ENCODE results near the gene SERPIND1. TPM values are rescaled to one million over a fixed set of nuclear protein-coding genes. Genes with fewer than 3 reads are reported as not detected.
"Not testable (repeated sequence)": the region's sequence is repeated elsewhere in the genome, so short reads cannot be mapped to it uniquely, and the experiment has no call there.

Gene SERPIND1
- total and polyA plus RNA-seq, 5 experiments from 2014 or later, result not detected

DNA sequence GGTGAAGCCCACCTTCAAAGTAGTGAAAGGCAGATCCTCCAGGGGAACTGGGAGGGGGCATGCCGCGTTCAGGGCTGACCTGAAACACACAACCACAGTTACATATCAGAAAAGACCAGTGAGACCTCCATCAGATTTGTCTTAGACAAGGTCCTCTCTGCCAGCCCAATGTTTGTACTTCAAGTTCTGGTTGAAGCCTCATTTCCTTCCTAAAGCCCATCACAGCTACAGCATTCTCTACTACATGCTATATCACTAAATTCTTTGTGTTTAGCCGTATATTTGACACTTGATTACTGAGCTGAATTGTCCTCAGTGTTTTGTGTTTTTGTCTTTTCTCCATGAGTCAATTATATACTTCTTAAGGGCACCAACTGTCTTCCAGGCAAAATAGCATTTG is 44.6 kb downstream of the SERPIND1 start:
- no peaks in the 10 kb centered on the region for H3K4me1 Mint-ChIP-seq
- ATAC-seq (no peak), DNase-seq (no peak)
- peak overlapping the region in 3 of 10 donors; percentile 1 to 49 (median 40) for H3K27ac Mint-ChIP-seq
- no peaks in the 10 kb centered on the region for H3K9me3 Mint-ChIP-seq
- H3K27me3 Mint-ChIP-seq, result no peaks in the 10 kb centered on the region
- no peak overlapping the region for H3K4me3 Mint-ChIP-seq
- POLR2A ChIA-PET, result no interaction called here
- peaks cover 7 to 75% (median 24%) of the 10 kb centered on the region in 3 donors for H3K36me3 Mint-ChIP-seq

DNA sequence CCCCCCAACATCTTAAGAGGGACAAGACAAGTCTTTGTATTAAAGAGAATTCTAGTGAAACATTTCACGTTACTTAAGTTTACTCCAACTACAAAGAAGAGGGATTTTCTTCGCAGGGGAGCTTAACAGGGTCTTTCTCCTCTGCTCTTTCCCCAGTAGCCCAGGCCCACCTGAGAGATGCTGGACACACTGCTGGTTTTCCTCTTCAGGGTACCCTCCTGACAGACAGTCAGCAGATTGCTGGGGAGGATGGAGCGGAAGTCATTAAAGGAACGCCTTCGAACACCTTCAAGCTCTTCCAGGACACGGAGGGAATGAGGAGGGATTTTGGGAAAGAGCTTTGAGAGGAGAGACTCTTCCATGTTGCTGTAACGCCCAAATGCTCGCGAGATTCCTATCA is 45.6 kb downstream of the SERPIND1 start:
- Mint-ChIP-seq H3K4me3 (no peak overlapping the region), H3K27me3 (no peaks in the 10 kb centered on the region), H3K4me1 (no peaks in the 10 kb centered on the region), H3K9me3 (no peaks in the 10 kb centered on the region), H3K27ac (no peak overlapping the region), H3K36me3 (peaks cover 7 to 77% (median 21%) of the 10 kb centered on the region in 3 donors)
- DNase-seq (no peak), ATAC-seq (no peak)
- POLR2A ChIA-PET, result no interaction called here

DNA sequence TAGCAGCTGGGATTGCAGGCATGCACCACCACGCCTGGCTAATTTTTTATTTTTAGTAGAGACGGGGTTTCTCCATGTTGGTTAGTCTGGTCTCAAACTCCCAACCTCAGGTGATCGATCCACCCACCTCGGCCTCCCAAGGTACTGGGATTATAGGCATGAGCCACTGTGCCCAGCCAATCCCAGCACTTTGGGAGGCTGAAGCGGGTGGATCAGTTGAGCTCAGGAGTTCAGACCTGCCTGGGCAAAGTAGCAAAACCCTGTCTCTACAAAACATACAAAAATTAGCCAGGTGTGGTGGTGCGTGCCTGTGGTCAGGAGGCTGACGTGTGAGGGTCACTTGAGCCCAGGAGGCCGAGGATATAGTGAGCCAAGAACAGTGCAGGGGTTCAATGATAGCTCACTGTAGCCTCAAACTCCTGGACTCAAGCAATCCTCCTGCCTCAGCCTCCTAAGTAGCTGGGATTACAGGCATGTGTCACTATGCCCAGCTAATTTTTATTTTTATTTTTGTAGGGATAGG is 47.9 kb downstream of the SERPIND1 start:
- POLR2A ChIA-PET, H3K27me3 Mint-ChIP-seq, H3K9me3 Mint-ChIP-seq, DNase-seq, H3K27ac Mint-ChIP-seq, H3K4me3 Mint-ChIP-seq, ATAC-seq, H3K4me1 Mint-ChIP-seq: not testable (repeated sequence)
- peaks cover 7 to 77% (median 22%) of the 10 kb centered on the region in 3 donors for H3K36me3 Mint-ChIP-seq

DNA sequence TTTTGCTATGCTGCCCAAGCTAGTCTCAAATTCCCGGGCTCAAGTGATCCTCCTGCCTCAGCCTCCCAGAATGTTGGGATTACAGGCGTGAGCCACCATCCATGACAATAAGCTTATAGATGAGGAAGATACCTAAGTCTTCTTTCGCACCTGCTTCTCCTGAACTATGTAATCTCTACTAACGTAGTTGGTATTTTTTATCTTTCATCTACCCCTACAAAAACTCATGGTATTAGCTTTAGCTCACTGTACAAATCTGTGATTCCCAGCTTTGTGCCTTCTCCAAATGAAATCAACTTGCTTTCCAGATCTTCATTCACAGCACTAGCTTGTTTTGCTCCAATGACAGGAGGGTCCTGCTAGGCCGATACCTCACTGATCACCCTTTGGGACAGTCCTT is 48.3 kb downstream of the SERPIND1 start:
- POLR2A ChIA-PET, result no interaction called here

DNA sequence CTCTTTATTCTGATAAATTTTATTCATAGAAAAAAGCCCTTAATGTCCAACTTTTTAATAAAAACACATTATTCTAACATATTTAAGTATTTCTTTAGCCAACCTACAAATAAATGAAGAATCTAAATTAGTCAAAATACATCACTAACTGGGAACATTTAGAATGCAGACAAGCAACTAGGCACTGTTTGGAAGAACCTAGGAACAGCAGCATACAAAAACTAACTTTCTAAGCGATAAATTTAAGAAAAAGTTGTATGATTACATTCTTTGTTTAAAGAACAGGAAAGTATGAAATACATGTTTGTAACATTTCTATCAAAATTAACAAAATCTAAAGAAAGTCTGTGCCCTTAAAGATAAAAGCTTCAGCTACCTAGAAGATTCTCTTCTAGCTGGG is 49.4 kb downstream of the SERPIND1 start:
- ATAC-seq (no peak), DNase-seq (no peak)
- Mint-ChIP-seq H3K4me3 (no peak overlapping the region), H3K36me3 (peaks cover 7 to 80% (median 18%) of the 10 kb centered on the region in 3 donors), H3K4me1 (no peaks in the 10 kb centered on the region), H3K9me3 (no peaks in the 10 kb centered on the region), H3K27me3 (no peaks in the 10 kb centered on the region), H3K27ac (no peak overlapping the region)
- POLR2A ChIA-PET, result no interaction called here

More for the DNA sequence above, 48.3 kb downstream of the SERPIND1 start:
- H3K9me3 Mint-ChIP-seq, result no peaks in the 10 kb centered on the region
- no peaks in the 10 kb centered on the region for H3K27me3 Mint-ChIP-seq
- no peak overlapping the region for H3K4me3 Mint-ChIP-seq
- H3K27ac Mint-ChIP-seq, result peak overlapping the region in 2 of 10 donors; percentile 3 to 78
- ATAC-seq, result no peak
- H3K4me1 Mint-ChIP-seq, result no peaks in the 10 kb centered on the region
- DNase-seq, result no peak
- peaks cover 7 to 77% (median 19%) of the 10 kb centered on the region in 3 donors for H3K36me3 Mint-ChIP-seq

DNA sequence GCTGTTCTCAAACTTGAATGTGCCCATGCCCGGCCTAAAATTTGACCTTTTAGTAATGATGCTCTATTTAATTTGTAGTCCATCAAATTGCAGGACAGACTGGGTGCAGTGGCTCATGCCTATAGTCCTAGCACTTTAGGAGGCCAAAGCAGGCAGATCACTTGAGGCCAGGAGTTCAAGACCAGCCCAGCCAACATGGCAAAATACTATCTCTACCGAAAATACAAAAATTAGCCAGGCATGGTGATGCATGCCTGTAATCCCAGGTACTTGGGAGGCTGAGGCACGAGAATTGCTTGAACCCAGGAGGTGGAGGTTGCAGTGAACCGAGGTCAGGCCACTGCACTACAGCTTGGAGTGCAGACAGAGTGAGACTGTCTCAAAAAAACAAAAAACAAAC is 51.3 kb downstream of the SERPIND1 start:
- peak overlapping the region in 1 of 10 donors; percentile 11 for H3K27ac Mint-ChIP-seq
- not testable (repeated sequence) for H3K27me3 Mint-ChIP-seq, H3K9me3 Mint-ChIP-seq, H3K4me3 Mint-ChIP-seq, ATAC-seq, H3K4me1 Mint-ChIP-seq, DNase-seq
- POLR2A ChIA-PET, result interaction anchor here (0.6 kb wide), 1 partner anchor 35 kb away, joined by 5 read pairs; no protein-coding TSS in a partner anchor
- H3K36me3 Mint-ChIP-seq, result peaks cover 0 to 80% (median 17%) of the 10 kb centered on the region in 3 donors

DNA sequence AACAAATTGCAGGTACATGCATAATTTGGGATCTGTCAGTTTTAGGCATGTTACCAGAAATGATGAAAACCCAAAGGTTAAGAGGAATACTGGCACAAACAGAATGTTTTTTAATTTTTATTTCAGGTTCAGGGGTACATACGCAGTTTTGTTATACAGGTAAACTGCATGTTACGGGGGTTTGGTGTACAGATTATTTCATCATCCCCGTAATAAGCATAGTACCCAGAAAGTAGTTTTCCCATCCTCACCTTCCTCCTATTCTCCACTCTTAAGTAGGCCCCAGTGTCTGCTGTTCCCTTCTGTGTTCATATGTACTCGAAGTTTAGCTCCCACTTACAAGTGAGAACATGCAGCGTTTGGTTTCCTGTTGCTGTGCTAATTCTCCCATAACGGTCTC is 51.7 kb downstream of the SERPIND1 start:
- no peaks in the 10 kb centered on the region for H3K27me3 Mint-ChIP-seq
- peaks cover 0 to 80% (median 17%) of the 10 kb centered on the region in 3 donors for H3K36me3 Mint-ChIP-seq
- POLR2A ChIA-PET, result interaction anchor here (0.6 kb wide), 1 partner anchor 34 kb away, joined by 5 read pairs; no protein-coding TSS in a partner anchor

DNA sequence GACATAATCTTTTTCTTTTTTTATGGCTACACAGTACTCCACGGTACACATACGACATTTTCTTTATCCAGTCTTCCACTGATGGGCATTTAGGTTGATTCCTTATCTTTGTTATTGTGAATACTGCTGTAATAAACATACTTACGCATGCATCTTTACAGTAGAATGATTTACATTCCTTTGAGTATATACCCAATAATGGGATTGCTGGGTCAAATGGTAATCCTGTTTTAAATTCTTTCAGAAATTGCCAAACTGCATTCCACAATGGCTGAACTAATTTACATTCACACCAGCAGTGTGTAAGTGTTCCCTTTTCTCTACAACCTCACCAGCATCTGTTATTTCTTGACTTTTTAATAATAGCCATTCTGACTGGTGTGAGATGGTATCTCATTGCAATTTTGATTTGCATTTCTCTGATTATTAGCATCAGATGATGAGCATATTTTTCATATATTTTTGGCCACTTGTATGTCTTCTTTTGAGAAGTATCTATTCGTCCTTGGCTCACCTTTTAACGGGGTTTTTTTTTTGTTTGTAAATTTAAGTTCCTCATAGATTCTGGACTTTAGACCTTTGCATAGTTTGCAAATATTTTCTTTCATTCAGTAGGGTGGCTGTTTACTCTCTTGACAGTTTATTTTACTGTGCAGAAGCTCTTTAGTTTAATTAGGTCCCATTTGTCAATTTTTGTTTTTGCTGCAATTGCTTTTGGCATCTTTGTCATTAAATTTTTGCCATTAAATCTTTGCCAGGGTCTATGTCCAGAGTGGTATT is 52.6 kb downstream of the SERPIND1 start:
- H3K27me3 Mint-ChIP-seq, DNase-seq, H3K4me1 Mint-ChIP-seq, ATAC-seq, H3K4me3 Mint-ChIP-seq, H3K9me3 Mint-ChIP-seq, POLR2A ChIA-PET: not testable (repeated sequence)
- peak overlapping the region in 4 of 10 donors; percentile 0 to 60 (median 26) for H3K27ac Mint-ChIP-seq
- H3K36me3 Mint-ChIP-seq, result peaks cover 0 to 85% (median 20%) of the 10 kb centered on the region in 3 donors

More for the DNA sequence above, 51.7 kb downstream of the SERPIND1 start:
- H3K4me1 Mint-ChIP-seq, result no peaks in the 10 kb centered on the region
- no peaks in the 10 kb centered on the region for H3K9me3 Mint-ChIP-seq
- peak overlapping the region in 2 of 10 donors; percentile 11 to 14 for H3K27ac Mint-ChIP-seq
- ATAC-seq (no peak), DNase-seq (no peak)
- H3K4me3 Mint-ChIP-seq, result no peak overlapping the region

DNA sequence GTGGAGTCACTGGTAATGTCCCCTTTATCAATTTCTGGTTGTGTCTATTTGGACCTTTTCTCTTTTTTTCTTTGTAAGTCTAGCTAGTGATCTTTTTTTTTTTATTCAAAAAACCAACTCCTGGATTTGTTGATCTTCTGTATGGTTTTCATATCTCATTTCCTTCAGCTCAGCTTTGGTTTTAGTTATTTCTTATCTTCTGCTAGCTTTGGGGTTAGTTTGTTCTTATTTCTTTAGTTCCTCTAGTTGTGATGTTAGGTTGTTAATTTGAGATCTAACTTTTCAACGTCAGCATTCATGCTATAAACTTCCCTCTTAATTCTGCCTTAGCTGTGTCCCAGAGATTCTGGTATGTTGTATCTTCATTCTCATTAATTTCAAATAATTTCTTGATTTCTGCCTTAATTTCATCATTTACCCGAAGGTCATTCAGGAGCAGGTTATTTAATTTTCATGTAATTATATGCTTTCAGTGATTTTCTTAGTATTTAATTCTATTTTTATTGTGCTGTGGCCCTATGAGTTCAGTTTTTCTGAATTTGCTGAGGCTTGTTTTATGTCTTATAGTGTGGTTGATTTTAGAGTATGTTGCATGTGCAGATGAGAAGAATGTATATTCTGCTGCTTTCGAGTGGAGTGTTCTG is 55.7 kb downstream of the SERPIND1 start:
- Mint-ChIP-seq H3K4me3 (no peak overlapping the region), H3K4me1 (peaks cover 0 to 3% (median 0%) of the 10 kb centered on the region in 4 donors), H3K36me3 (peaks cover 0 to 92% (median 30%) of the 10 kb centered on the region in 3 donors), H3K27ac (peak overlapping the region in 8 of 10 donors; percentile 4 to 67 (median 35)), H3K27me3 (no peaks in the 10 kb centered on the region), H3K9me3 (no peaks in the 10 kb centered on the region)
- POLR2A ChIA-PET, result interaction anchor here (0.6 kb wide), 1 partner anchor 138 kb away, joined by 3 read pairs; the partner anchor contains the start of gene AIFM3
- ATAC-seq (no peak), DNase-seq (no peak)

DNA sequence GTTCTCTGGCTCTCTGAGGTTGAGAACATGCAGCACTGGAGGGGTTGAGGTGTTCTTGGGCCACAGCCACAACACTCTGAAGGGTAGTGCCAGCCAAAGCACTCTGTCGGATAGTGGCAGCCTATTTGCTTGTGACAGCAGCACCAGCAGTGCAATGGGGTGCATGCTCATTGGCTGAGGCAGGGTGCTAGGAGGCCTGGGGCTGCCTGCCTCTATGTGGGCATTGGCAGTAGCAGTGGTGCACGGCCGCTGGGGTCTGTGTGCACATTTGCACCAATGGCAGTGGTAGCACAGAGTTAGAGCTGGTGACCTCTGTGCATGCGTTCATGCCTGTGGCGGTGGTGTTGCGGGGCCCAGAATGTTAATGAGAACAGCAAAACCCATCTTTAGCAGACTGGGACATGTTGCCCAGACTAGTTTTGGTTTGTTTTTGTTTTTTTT is 59.3 kb downstream of the SERPIND1 start:
- no peak for DNase-seq
- no peak for ATAC-seq
- no peaks in the 10 kb centered on the region for H3K9me3 Mint-ChIP-seq
- peak overlapping the region in 1 of 10 donors; percentile 60 for H3K27ac Mint-ChIP-seq
- peaks cover 0 to 71% (median 25%) of the 10 kb centered on the region in 3 donors for H3K36me3 Mint-ChIP-seq
- H3K4me1 Mint-ChIP-seq, result peaks cover 3 to 18% (median 12%) of the 10 kb centered on the region in 4 donors
- H3K4me3 Mint-ChIP-seq, result no peak overlapping the region
- H3K27me3 Mint-ChIP-seq, result no peaks in the 10 kb centered on the region
- POLR2A ChIA-PET, result no interaction called here

DNA sequence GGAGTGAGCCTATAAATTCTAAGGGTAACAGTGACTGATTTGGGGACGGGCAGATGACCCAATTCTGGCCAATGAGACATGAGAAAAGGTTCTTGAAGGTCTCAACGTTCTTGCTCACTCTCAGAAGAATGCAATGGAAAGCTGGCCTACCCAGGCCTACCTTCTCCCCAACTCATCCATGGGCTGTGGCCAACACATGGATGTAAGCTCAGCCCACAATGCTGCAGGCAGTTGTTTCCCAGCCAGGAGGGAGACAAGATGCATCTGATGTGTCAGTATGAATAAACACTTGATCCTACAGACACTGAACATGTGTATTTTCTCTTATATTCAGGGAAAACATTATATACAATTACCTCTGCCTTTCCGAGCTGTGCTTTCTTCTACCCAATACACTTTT is 60.3 kb downstream of the SERPIND1 start:
- peaks cover 6 to 25% (median 17%) of the 10 kb centered on the region in 4 donors for H3K4me1 Mint-ChIP-seq
- no peaks in the 10 kb centered on the region for H3K27me3 Mint-ChIP-seq
- POLR2A ChIA-PET, result no interaction called here
- ATAC-seq (no peak), DNase-seq (no peak)
- no peaks in the 10 kb centered on the region for H3K9me3 Mint-ChIP-seq
- no peak overlapping the region for H3K4me3 Mint-ChIP-seq
- H3K27ac Mint-ChIP-seq, result no peak overlapping the region
- H3K36me3 Mint-ChIP-seq, result peaks cover 0 to 65% (median 25%) of the 10 kb centered on the region in 3 donors

DNA sequence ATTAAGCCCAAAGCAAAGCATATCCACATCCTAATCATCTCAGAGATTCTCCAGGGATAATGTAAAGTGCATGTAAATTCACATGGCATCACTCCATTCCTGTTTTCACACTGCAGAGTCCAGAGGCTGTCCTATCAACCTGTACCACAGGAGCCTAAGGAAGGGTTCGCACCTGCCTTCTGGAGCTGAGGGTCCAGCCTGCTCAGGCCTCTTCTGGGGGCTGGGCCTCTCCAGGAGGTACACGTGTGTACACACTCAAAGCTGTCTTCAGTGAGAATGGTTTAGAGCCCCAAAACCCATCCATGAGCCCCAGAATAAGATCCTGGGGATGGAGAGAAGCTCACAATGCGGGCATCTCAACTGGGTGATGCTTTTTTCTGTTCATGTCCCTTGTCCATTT is 60.8 kb downstream of the SERPIND1 start:
- DNase-seq (no peak), ATAC-seq (no peak)
- Mint-ChIP-seq H3K4me3 (no peak overlapping the region), H3K27ac (no peak overlapping the region), H3K9me3 (no peaks in the 10 kb centered on the region), H3K4me1 (peaks cover 6 to 29% (median 21%) of the 10 kb centered on the region in 4 donors), H3K27me3 (no peaks in the 10 kb centered on the region), H3K36me3 (peaks cover 0 to 59% (median 20%) of the 10 kb centered on the region in 3 donors)
- POLR2A ChIA-PET, result interaction anchor here (0.7 kb wide), 1 partner anchor 247 kb away, joined by 3 read pairs; no protein-coding TSS in a partner anchor

Measured in naive thymus-derived CD8-positive, alpha-beta T cell (primary cell).